AG09309 (cell line): ENCODE data around the gene TCHH.
A peak's percentile ranks its signal among the peaks of the same experiment; 100 is the strongest.
"Not testable (repeated sequence)": the region's sequence is repeated elsewhere in the genome, so short reads cannot be mapped to it uniquely, and the experiment has no call there.

Experiments used
- DNase-seq: peaks from one replicate; pipeline ENCODE4 v3.0.0-alpha.2; 2010; ENCODE audit warnings: low read depth
- H3K4me3 ChIP-seq: 2 replicates; pipeline ENCODE4 v1.5.1; 2011; ENCODE audit warnings: mild to moderate bottlenecking, low read depth, low read length, moderate library complexity; ENCODE audit not compliant: control insufficient read depth
- CTCF ChIP-seq: IDR thresholded peaks from 2 replicates; pipeline ENCODE4 v1.5.1; 2011; ENCODE audit warnings: mild to moderate bottlenecking, low read depth, low read length, inconsistent platforms; ENCODE audit not compliant: insufficient read depth, control insufficient read depth; ENCODE audit errors: missing control alignments

Gene TCHH

GRCh38 chr1:152151646-152152045 lies 36.4 kb upstream of the TCHH start:
- no peak for DNase-seq
- TF ChIP-seq CTCF = no peak
- H3K4me3 ChIP-seq = no peak overlapping the region

- DNase-seq = no peak
- no peak overlapping the region for H3K4me3 ChIP-seq
- no peak for TF ChIP-seq CTCF
Measured at GRCh38 chr1:152148981-152149380, 33.7 kb upstream of the TCHH start.

GRCh38 chr1:152148051-152148450 lies 32.8 kb upstream of the TCHH start:
- H3K4me3 ChIP-seq = no peak overlapping the region
- no peak for DNase-seq
- no peak for TF ChIP-seq CTCF

GRCh38 chr1:152145769-152146168 lies 30.5 kb upstream of the TCHH start:
- TF ChIP-seq CTCF = no peak
- DNase-seq = no peak
- H3K4me3 ChIP-seq = no peak overlapping the region

- H3K4me3 ChIP-seq, DNase-seq: not testable (repeated sequence)
Measured at GRCh38 chr1:152144674-152145183, 29.5 kb upstream of the TCHH start.

GRCh38 chr1:152143150-152143887 lies 28.1 kb upstream of the TCHH start:
- DNase-seq = no peak
- no peak for TF ChIP-seq CTCF
- H3K4me3 ChIP-seq = no peak overlapping the region

- peak; percentile 23 for DNase-seq
- peak; percentile 88 for TF ChIP-seq CTCF
- no peak overlapping the region for H3K4me3 ChIP-seq
Measured at GRCh38 chr1:152141971-152142584, 26.8 kb upstream of the TCHH start.
